ENCODE measurements around the gene PPM1B. TPM values are rescaled to one million over a fixed set of nuclear protein-coding genes. Genes with fewer than 3 reads are reported as not detected.

Gene PPM1B
- total and polyA plus RNA-seq, 9 of the 15 experiments (the other 6 are each of a cell fraction or from before 2014, with no cell fraction given): 8.9 to 44.0 (median 28.6) TPM

GRCh38 chr2:44167908-44168680, 581 bp upstream of the PPM1B start (continued):
- no peak for TF ChIP-seq GTF3C2 (IDR thresholded peaks at IDR 0.05; ENCODE audit: borderline replicate concordance, extremely low read depth, insufficient read length)
- TF ChIP-seq ARHGAP35 (IDR thresholded peaks at IDR 0.05; ENCODE audit: partially characterized antibody): no peak
- no peak for TF ChIP-seq MCM7 (IDR thresholded peaks at IDR 0.05)
- TF ChIP-seq TEAD4 (IDR thresholded peaks at IDR 0.05; ENCODE audit: low read length): no peak; the same call in 1 of the 2 replicates
- TF ChIP-seq TEAD4 (CRISPR knock-in tag; IDR thresholded peaks at IDR 0.05; ENCODE audit: borderline replicate concordance): no peak
- no peak for TF ChIP-seq E4F1 (CRISPR knock-in tag; IDR thresholded peaks at IDR 0.05; ENCODE audit: borderline replicate concordance)
- TF ChIP-seq BCOR (IDR thresholded peaks at IDR 0.05): no peak
- TF ChIP-seq ID3 (CRISPR knock-in tag; IDR thresholded peaks at IDR 0.05): no peak
- TF ChIP-seq ID3 (tag; IDR thresholded peaks at IDR 0.05): no peak
- TF ChIP-seq CC2D1A (IDR thresholded peaks at IDR 0.05): peak; percentile 97
- TF ChIP-seq ARNT (IDR thresholded peaks at IDR 0.05): no peak
- no peak for TF ChIP-seq SMARCA5 (IDR thresholded peaks at IDR 0.05)
- peak; percentile 86 for TF ChIP-seq NR2C1 (IDR thresholded peaks at IDR 0.05)
- 0 out of 2 replicates have a peak, but pooled peaks have one; percentile 0 for TF ChIP-seq NR2C1 (tag; IDR thresholded peaks at IDR 0.05)
- no peak for TF ChIP-seq CHCHD3 (CRISPR knock-in tag; IDR thresholded peaks at IDR 0.05)
- TF ChIP-seq ZNF324 (CRISPR knock-in tag; IDR thresholded peaks at IDR 0.05): no peak
- no peak for TF ChIP-seq ZNF3 (CRISPR knock-in tag; IDR thresholded peaks at IDR 0.05)
- TF ChIP-seq CBX1 (IDR thresholded peaks at IDR 0.05; ENCODE audit: low read depth): no peak
- peak; percentile 64 for TF ChIP-seq LCOR (CRISPR knock-in tag; IDR thresholded peaks at IDR 0.05)
- no peak for TF ChIP-seq LARP7 (IDR thresholded peaks at IDR 0.05)
- TF ChIP-seq ZNF57 (CRISPR knock-in tag; IDR thresholded peaks at IDR 0.05): no peak

All from K562 (cell line).